Activated CD4-positive, alpha-beta memory T cell treated with anti-CD3 and anti-CD28 coated beads, Interleukin-2, amount 10 ng/mL, durations not matched to agents 7 days and 5 days (primary cell): ENCODE data around the gene SNED1. TPM values are rescaled to one million over a fixed set of nuclear protein-coding genes. Genes with fewer than 3 reads are reported as not detected.

ENCODE experiments used
- CTCF ChIA-PET: fragments of 350-600 bp; sonication (Branson Sonifier 250); formaldehyde crosslinking; loops from one replicate; lab custom pipeline; 2021; ENCODE audit warnings: antibody characterized with exemption, inconsistent platforms; lab: Charles Lee
- POLR2A ChIA-PET: fragments of 350-600 bp; sonication (Branson Sonifier 250); formaldehyde crosslinking; loops from one replicate; lab custom pipeline; 2021; ENCODE audit warnings: antibody characterized with exemption; lab: Charles Lee
- DNase-seq: peaks from one replicate; pipeline ENCODE4 v3.0.0-alpha.2; 2020
- H3K27ac Mint-ChIP-seq: one replicate; pipeline ENCODE4 v1.8.0; 2021; ENCODE audit warnings: mild to moderate bottlenecking, mixed read lengths
- H3K27me3 Mint-ChIP-seq: one replicate; pipeline ENCODE4 v1.8.0; 2021; ENCODE audit warnings: mixed read lengths
- H3K36me3 Mint-ChIP-seq: one replicate; pipeline ENCODE4 v1.8.0; 2021; ENCODE audit warnings: low read depth, mixed read lengths
- H3K4me1 Mint-ChIP-seq: one replicate; pipeline ENCODE4 v1.8.0; 2021; ENCODE audit warnings: mixed read lengths
- H3K4me3 Mint-ChIP-seq: one replicate; pipeline ENCODE4 v1.8.0; 2021; ENCODE audit warnings: mild to moderate bottlenecking, mixed read lengths
- H3K9me3 Mint-ChIP-seq: one replicate; pipeline ENCODE4 v1.8.0; 2021; ENCODE audit warnings: mixed read lengths
- total RNA-seq, 2 experiments: library from RNA; stranded (reverse); gene quantifications; one replicate each; pipeline ENCODE4 v1.2.3, GENCODE V29; 2021

The SNED1 gene
- total RNA-seq, 2 experiments from 2014 or later: 32.6 to 34.3 TPM

- H3K9me3 Mint-ChIP-seq: no peaks in the 10 kb centered on the region
- H3K36me3 Mint-ChIP-seq: no peaks in the 10 kb centered on the region
- peak; percentile 8 for DNase-seq
- ChIA-PET CTCF (no interaction called here), POLR2A (no interaction called here)
- no peak overlapping the region for H3K27ac Mint-ChIP-seq
- H3K27me3 Mint-ChIP-seq: peaks cover 2% of the 10 kb centered on the region
- no peaks in the 10 kb centered on the region for H3K4me1 Mint-ChIP-seq
- H3K4me3 Mint-ChIP-seq: no peak overlapping the region
These were observed 41.3 kb upstream of the SNED1 start for GRCh38 chr2:240956935-240957655.

- ChIA-PET CTCF (no interaction called here), POLR2A (no interaction called here)
- DNase-seq: peak; percentile 9
- H3K27ac Mint-ChIP-seq: no peak overlapping the region
- no peaks in the 10 kb centered on the region for H3K9me3 Mint-ChIP-seq
- no peak overlapping the region for H3K4me3 Mint-ChIP-seq
- H3K4me1 Mint-ChIP-seq: no peaks in the 10 kb centered on the region
- no peaks in the 10 kb centered on the region for H3K36me3 Mint-ChIP-seq
- peaks cover 2% of the 10 kb centered on the region for H3K27me3 Mint-ChIP-seq
These were observed 40.6 kb upstream of the SNED1 start for GRCh38 chr2:240957656-240958365.

- Mint-ChIP-seq H3K4me3 (no peak overlapping the region), H3K27me3 (peaks cover 2% of the 10 kb centered on the region), H3K4me1 (no peaks in the 10 kb centered on the region), H3K36me3 (no peaks in the 10 kb centered on the region), H3K9me3 (no peaks in the 10 kb centered on the region), H3K27ac (no peak overlapping the region)
- DNase-seq: peak; percentile 3
- POLR2A ChIA-PET: no interaction called here
- CTCF ChIA-PET: no interaction called here
These were observed 39.8 kb upstream of the SNED1 start for GRCh38 chr2:240958366-240959213.

- H3K4me1 Mint-ChIP-seq: no peaks in the 10 kb centered on the region
- H3K9me3 Mint-ChIP-seq: no peaks in the 10 kb centered on the region
- no peak overlapping the region for H3K4me3 Mint-ChIP-seq
- CTCF ChIA-PET: no interaction called here
- no peaks in the 10 kb centered on the region for H3K27me3 Mint-ChIP-seq
- no peaks in the 10 kb centered on the region for H3K36me3 Mint-ChIP-seq
- no peak overlapping the region for H3K27ac Mint-ChIP-seq
- peak; percentile 12 for DNase-seq
- POLR2A ChIA-PET: no interaction called here
These were observed 39.0 kb upstream of the SNED1 start for GRCh38 chr2:240959214-240959940.

- no peak overlapping the region for H3K4me3 Mint-ChIP-seq
- no peaks in the 10 kb centered on the region for H3K4me1 Mint-ChIP-seq
- peak; percentile 10 for DNase-seq
- H3K9me3 Mint-ChIP-seq: no peaks in the 10 kb centered on the region
- ChIA-PET POLR2A (no interaction called here), CTCF (no interaction called here)
- H3K27me3 Mint-ChIP-seq: no peaks in the 10 kb centered on the region
- no peaks in the 10 kb centered on the region for H3K36me3 Mint-ChIP-seq
- H3K27ac Mint-ChIP-seq: no peak overlapping the region
These were observed 38.5 kb upstream of the SNED1 start for GRCh38 chr2:240959941-240960308.

GRCh38 chr2:240960309-240960970, 38.0 kb upstream of the SNED1 start:
- H3K4me1 Mint-ChIP-seq: no peaks in the 10 kb centered on the region
- CTCF ChIA-PET: no interaction called here
- no peaks in the 10 kb centered on the region for H3K9me3 Mint-ChIP-seq
- H3K4me3 Mint-ChIP-seq: no peak overlapping the region
- H3K27me3 Mint-ChIP-seq: no peaks in the 10 kb centered on the region
- POLR2A ChIA-PET: no interaction called here
- no peaks in the 10 kb centered on the region for H3K36me3 Mint-ChIP-seq
- no peak overlapping the region for H3K27ac Mint-ChIP-seq
- peak; percentile 11 for DNase-seq

GRCh38 chr2:240960971-240961876, 37.2 kb upstream of the SNED1 start:
- Mint-ChIP-seq H3K36me3 (no peaks in the 10 kb centered on the region), H3K27me3 (no peaks in the 10 kb centered on the region), H3K4me3 (no peak overlapping the region), H3K27ac (no peak overlapping the region), H3K9me3 (no peaks in the 10 kb centered on the region), H3K4me1 (no peaks in the 10 kb centered on the region)
- DNase-seq: no peak
- CTCF ChIA-PET: no interaction called here
- POLR2A ChIA-PET: no interaction called here

GRCh38 chr2:240961910-240962299, 36.5 kb upstream of the SNED1 start:
- no peak overlapping the region for H3K27ac Mint-ChIP-seq
- no peaks in the 10 kb centered on the region for H3K36me3 Mint-ChIP-seq
- POLR2A ChIA-PET: no interaction called here
- no peaks in the 10 kb centered on the region for H3K27me3 Mint-ChIP-seq
- H3K4me1 Mint-ChIP-seq: no peaks in the 10 kb centered on the region
- CTCF ChIA-PET: no interaction called here
- H3K9me3 Mint-ChIP-seq: no peaks in the 10 kb centered on the region
- no peak overlapping the region for H3K4me3 Mint-ChIP-seq
- DNase-seq: peak; percentile 3

- H3K9me3 Mint-ChIP-seq: no peaks in the 10 kb centered on the region
- no peak overlapping the region for H3K27ac Mint-ChIP-seq
- peak; percentile 13 for DNase-seq
- H3K4me3 Mint-ChIP-seq: no peak overlapping the region
- no peaks in the 10 kb centered on the region for H3K4me1 Mint-ChIP-seq
- POLR2A ChIA-PET: no interaction called here
- CTCF ChIA-PET: no interaction called here
- H3K36me3 Mint-ChIP-seq: no peaks in the 10 kb centered on the region
- no peaks in the 10 kb centered on the region for H3K27me3 Mint-ChIP-seq
These were observed 35.9 kb upstream of the SNED1 start for GRCh38 chr2:240962300-240963064.

GRCh38 chr2:240963065-240963867, 35.2 kb upstream of the SNED1 start:
- H3K4me3 Mint-ChIP-seq: no peak overlapping the region
- no peaks in the 10 kb centered on the region for H3K9me3 Mint-ChIP-seq
- H3K27me3 Mint-ChIP-seq: no peaks in the 10 kb centered on the region
- POLR2A ChIA-PET: no interaction called here
- H3K27ac Mint-ChIP-seq: no peak overlapping the region
- no peaks in the 10 kb centered on the region for H3K4me1 Mint-ChIP-seq
- DNase-seq: peak; percentile 13
- no peaks in the 10 kb centered on the region for H3K36me3 Mint-ChIP-seq
- CTCF ChIA-PET: no interaction called here
